OCI-LY3 (cell line): ENCODE data around the gene EXOSC6.
A peak's percentile ranks its signal among the peaks of the same experiment; 100 is the strongest.
"Not testable (repeated sequence)": the region's sequence is repeated elsewhere in the genome, so short reads cannot be mapped to it uniquely, and the experiment has no call there.

Source experiments
- H2AFZ ChIP-seq: fragments of 200-600, 300-600 bp; shearing (Covaris generic); 2 replicates; pipeline ENCODE4 v1.6.0; 2014; ENCODE audit warnings: antibody characterized with exemption, low read depth, low read length
- H3K27ac ChIP-seq: fragments of 200-600, 300-600 bp; sonication (generic); 2 replicates; pipeline ENCODE4 v1.5.1; 2014; ENCODE audit warnings: mild to moderate bottlenecking, low read length, moderate library complexity, mixed read lengths
- H3K27me3 ChIP-seq: fragments of 200-600, 300-600 bp; sonication (generic); 2 replicates; pipeline ENCODE4 v1.6.1; 2014; ENCODE audit warnings: low read depth, low read length, mixed read lengths
- H3K36me3 ChIP-seq: fragments of 200-600, 300-600 bp; sonication (generic); replicated peaks from 2 replicates; pipeline ENCODE3; 2014; ENCODE audit warnings: low read depth, low read length, mixed read lengths
- H3K4me1 ChIP-seq: fragments of 300-600, 200-600 bp; sonication (generic); 2 replicates; pipeline ENCODE4 v1.6.1; 2014; ENCODE audit warnings: low read length, mixed read lengths
- H3K4me2 ChIP-seq: fragments of 200-600, 300-600 bp; sonication (generic); 2 replicates; pipeline ENCODE4 v1.6.1; 2014; ENCODE audit warnings: low read length, mixed read lengths
- H3K4me3 ChIP-seq: fragments of 300-600, 200-600 bp; sonication (generic); 2 replicates; pipeline ENCODE4 v1.5.1; 2014; ENCODE audit warnings: antibody characterized with exemption, mild to moderate bottlenecking, low read length, moderate library complexity
- H3K79me2 ChIP-seq: fragments of 300-600, 200-600 bp; shearing (Covaris generic); 2 replicates; pipeline ENCODE4 v1.6.1; 2014; ENCODE audit warnings: mild to moderate bottlenecking, low read length, mixed read lengths
- H3K9ac ChIP-seq: fragments of 300-600, 200-600 bp; shearing (Covaris generic); 2 replicates; pipeline ENCODE4 v1.6.0; 2014; ENCODE audit warnings: mild to moderate bottlenecking, low read length, moderate library complexity
- H3K9me3 ChIP-seq: fragments of 200-600, 300-600 bp; shearing (Covaris generic); 2 replicates; pipeline ENCODE4 v1.6.1; 2014; ENCODE audit warnings: low read length, mixed read lengths; ENCODE audit not compliant: insufficient read depth
- H4K20me1 ChIP-seq: fragments of 200-600, 300-600 bp; sonication (generic); 2 replicates; pipeline ENCODE4 v1.6.1; 2016; ENCODE audit warnings: low read length, mixed read lengths; ENCODE audit not compliant: insufficient read depth
- CTCF ChIP-seq: fragments of 200-600, 300-600 bp; sonication (generic); IDR thresholded peaks from 2 replicates; pipeline ENCODE4 v1.5.1; 2014; ENCODE audit warnings: antibody characterized with exemption, low read length, low read depth
- EZH2phosphoT487 ChIP-seq: fragments of 200-600 bp; shearing (Covaris generic); IDR thresholded peaks from 2 replicates; pipeline ENCODE4 v1.6.1; 2018; ENCODE audit warnings: antibody characterized with exemption, mixed run types, low read depth

The EXOSC6 gene

GRCh38 chr16:70270176-70270575, 18.4 kb upstream of the EXOSC6 start:
- H3K9me3 ChIP-seq: no peaks in the 10 kb centered on the region
- H2AFZ ChIP-seq: no peak overlapping the region
- no peaks in the 10 kb centered on the region for H3K4me1 ChIP-seq
- H3K4me3 ChIP-seq: no peak overlapping the region
- TF ChIP-seq CTCF: no peak
- TF ChIP-seq EZH2phosphoT487: no peak
- H3K36me3 ChIP-seq: peaks cover 55% of the 10 kb centered on the region
- H3K27ac ChIP-seq: no peak overlapping the region
- peaks cover 5% of the 10 kb centered on the region for H4K20me1 ChIP-seq
- H3K27me3 ChIP-seq: no peaks in the 10 kb centered on the region
- H3K79me2 ChIP-seq: no peaks in the 10 kb centered on the region; the same call in 1 of the 2 replicates
- H3K9ac ChIP-seq: no peak overlapping the region
- no peak overlapping the region for H3K4me2 ChIP-seq

GRCh38 chr16:70269471-70269870, 17.7 kb upstream of the EXOSC6 start:
- H2AFZ ChIP-seq: no peak overlapping the region
- H3K4me3 ChIP-seq: no peak overlapping the region
- no peaks in the 10 kb centered on the region; the same call in 1 of the 2 replicates for H3K79me2 ChIP-seq
- H3K4me2 ChIP-seq: no peak overlapping the region
- H3K4me1 ChIP-seq: no peaks in the 10 kb centered on the region
- no peak overlapping the region for H3K27ac ChIP-seq
- H4K20me1 ChIP-seq: peaks cover 5% of the 10 kb centered on the region
- TF ChIP-seq CTCF: no peak
- TF ChIP-seq EZH2phosphoT487: no peak
- H3K36me3 ChIP-seq: peaks cover 62% of the 10 kb centered on the region
- no peaks in the 10 kb centered on the region for H3K9me3 ChIP-seq
- H3K9ac ChIP-seq: no peak overlapping the region
- no peaks in the 10 kb centered on the region for H3K27me3 ChIP-seq

DNA sequence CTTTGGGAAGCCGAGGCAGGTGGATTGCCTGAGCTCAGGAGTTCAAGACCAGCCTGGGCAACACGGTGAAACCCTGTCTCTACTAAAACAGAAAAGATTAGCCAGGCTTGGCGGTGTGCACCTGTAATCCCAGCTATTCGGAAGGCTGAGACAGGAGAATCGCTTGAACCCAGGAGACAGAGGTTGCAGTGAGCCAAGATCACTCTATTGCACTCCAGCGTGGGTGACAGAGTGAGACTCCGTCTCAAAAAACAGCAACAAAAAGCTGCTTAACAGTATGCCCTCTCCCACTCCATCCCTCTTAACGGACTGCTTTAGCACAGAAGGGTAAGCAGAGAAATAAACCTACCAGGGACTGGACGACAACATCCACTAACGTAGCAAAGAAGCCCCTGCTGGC, 16.2 kb upstream of the EXOSC6 start:
- H3K4me1 ChIP-seq, H3K4me3 ChIP-seq, H4K20me1 ChIP-seq, H3K79me2 ChIP-seq, H3K4me2 ChIP-seq, H3K9me3 ChIP-seq, H3K27ac ChIP-seq, H2AFZ ChIP-seq, H3K9ac ChIP-seq, H3K27me3 ChIP-seq: not testable (repeated sequence)
- peaks cover 62% of the 10 kb centered on the region for H3K36me3 ChIP-seq

GRCh38 chr16:70267516-70267915, 15.8 kb upstream of the EXOSC6 start:
- no peak overlapping the region for H3K27ac ChIP-seq
- peaks cover 2% of the 10 kb centered on the region; the same call in 1 of the 2 replicates for H4K20me1 ChIP-seq
- H3K27me3 ChIP-seq: no peaks in the 10 kb centered on the region
- peaks cover 59% of the 10 kb centered on the region for H3K36me3 ChIP-seq
- H3K9ac ChIP-seq: no peak overlapping the region
- no peaks in the 10 kb centered on the region; the same call in 1 of the 2 replicates for H3K79me2 ChIP-seq
- H3K9me3 ChIP-seq: no peaks in the 10 kb centered on the region
- no peaks in the 10 kb centered on the region for H3K4me1 ChIP-seq
- no peak overlapping the region for H3K4me3 ChIP-seq
- H3K4me2 ChIP-seq: no peak overlapping the region
- no peak overlapping the region for H2AFZ ChIP-seq
- TF ChIP-seq EZH2phosphoT487: no peak
- TF ChIP-seq CTCF: peak; percentile 46

GRCh38 chr16:70259903-70260302, 8.2 kb upstream of the EXOSC6 start:
- not testable (repeated sequence) for H3K9ac ChIP-seq, H3K27me3 ChIP-seq, H4K20me1 ChIP-seq, H3K4me1 ChIP-seq, H3K4me2 ChIP-seq, H2AFZ ChIP-seq, H3K4me3 ChIP-seq, H3K79me2 ChIP-seq, H3K27ac ChIP-seq, H3K9me3 ChIP-seq
- H3K36me3 ChIP-seq: peaks cover 60% of the 10 kb centered on the region
